Mammary epithelial cell (primary cell): Measurements from ENCODE around the gene HAAO.

Source experiments
- EZH2 ChIP-seq: IDR thresholded peaks from 2 replicates; pipeline ENCODE4 v1.6.1; 2012; ENCODE audit warnings: low read length, inconsistent platforms, borderline replicate concordance
- TF ChIP-seq, protein P1 (sequence below), 2 donors: IDR thresholded peaks in 1 of 2; conservative IDR thresholded peaks in 1 of 2; 2 replicates each; pipeline ENCODE4 v1.5.1; 2011 to 2012; ENCODE audit warnings: inconsistent platforms in 2 of 2, low read length in 2 of 2, mild to moderate bottlenecking in 2 of 2, control low read depth in 1 of 2, low read depth in 1 of 2; ENCODE audit not compliant: insufficient read depth in 1 of 2; ENCODE audit errors: extremely low read depth in 1 of 2

DNA sequence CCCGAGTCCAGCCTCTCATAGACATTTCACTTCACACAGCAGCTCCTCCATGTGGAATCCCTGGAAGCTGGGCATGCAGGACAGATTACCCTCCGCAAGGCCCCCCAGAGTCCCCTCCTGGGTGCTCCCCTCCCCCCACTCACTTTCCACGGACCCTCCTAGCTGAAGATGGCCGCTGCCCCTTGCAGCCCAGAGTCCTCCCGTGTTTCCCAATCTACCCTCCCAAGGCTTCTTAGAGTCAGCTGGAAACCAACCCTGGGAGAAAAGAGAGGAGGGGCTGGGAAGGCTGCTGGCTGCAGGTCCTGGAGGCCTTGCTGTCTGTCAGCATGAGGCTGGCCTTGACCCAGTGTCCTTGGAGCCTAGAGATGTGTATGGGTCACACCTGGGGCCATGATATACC lies 49.0 kb upstream of the HAAO start:
- TF ChIP-seq, protein P1, sequence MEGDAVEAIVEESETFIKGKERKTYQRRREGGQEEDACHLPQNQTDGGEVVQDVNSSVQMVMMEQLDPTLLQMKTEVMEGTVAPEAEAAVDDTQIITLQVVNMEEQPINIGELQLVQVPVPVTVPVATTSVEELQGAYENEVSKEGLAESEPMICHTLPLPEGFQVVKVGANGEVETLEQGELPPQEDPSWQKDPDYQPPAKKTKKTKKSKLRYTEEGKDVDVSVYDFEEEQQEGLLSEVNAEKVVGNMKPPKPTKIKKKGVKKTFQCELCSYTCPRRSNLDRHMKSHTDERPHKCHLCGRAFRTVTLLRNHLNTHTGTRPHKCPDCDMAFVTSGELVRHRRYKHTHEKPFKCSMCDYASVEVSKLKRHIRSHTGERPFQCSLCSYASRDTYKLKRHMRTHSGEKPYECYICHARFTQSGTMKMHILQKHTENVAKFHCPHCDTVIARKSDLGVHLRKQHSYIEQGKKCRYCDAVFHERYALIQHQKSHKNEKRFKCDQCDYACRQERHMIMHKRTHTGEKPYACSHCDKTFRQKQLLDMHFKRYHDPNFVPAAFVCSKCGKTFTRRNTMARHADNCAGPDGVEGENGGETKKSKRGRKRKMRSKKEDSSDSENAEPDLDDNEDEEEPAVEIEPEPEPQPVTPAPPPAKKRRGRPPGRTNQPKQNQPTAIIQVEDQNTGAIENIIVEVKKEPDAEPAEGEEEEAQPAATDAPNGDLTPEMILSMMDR (conservative IDR thresholded peaks at IDR 0.05 in 1 of 2, IDR thresholded peaks at IDR 0.05 in 1 of 2; ENCODE audit: extremely low read depth in 1 of 2, insufficient read depth in 1 of 2, low read depth in 1 of 2, low read length in 2 of 2) = no peak
- no peak for TF ChIP-seq EZH2
